ENCODE results near the gene ACTR1A. TPM values are rescaled to one million over a fixed set of nuclear protein-coding genes. Genes with fewer than 3 reads are reported as not detected.

Gene ACTR1A
- total RNA-seq, 1 experiment from 2014 or later = 139 TPM

Other genes with a start within 250 kb of the ACTR1A start
- gene NFKB2, start 107.0 kb downstream of the ACTR1A start, total RNA-seq (2014; rRNA removed) = 15.8 and 16.6 TPM in 2 replicates
- 0.46 TPM in 1 of 2 replicates, not detected in the other for gene PSD, start 83.9 kb downstream of the ACTR1A start, total RNA-seq (2014; rRNA removed)
- 15.9 and 22.5 TPM in 2 replicates for gene FBXL15, start 81.9 kb downstream of the ACTR1A start, total RNA-seq (2014; rRNA removed)
- 89.3 and 91.4 TPM in 2 replicates for gene CUEDC2, start 70.1 kb downstream of the ACTR1A start, total RNA-seq (2014; rRNA removed)
- gene C10orf95, start 51.2 kb downstream of the ACTR1A start, total RNA-seq (2014; rRNA removed) = 0.06 TPM in 1 of 2 replicates, not detected in the other
- 4.0 and 4.3 TPM in 2 replicates for gene SUFU, start 1.3 kb upstream of the ACTR1A start, total RNA-seq (2014; rRNA removed)
- 135 and 136 TPM in 2 replicates for gene TRIM8, start 141.8 kb upstream of the ACTR1A start, total RNA-seq (2014; rRNA removed)
- 8.3 and 10.3 TPM in 2 replicates for gene ARL3, start 211.7 kb upstream of the ACTR1A start, total RNA-seq (2014; rRNA removed)
- 2.2 and 3.4 TPM in 2 replicates for gene SFXN2, start 211.9 kb upstream of the ACTR1A start, total RNA-seq (2014; rRNA removed)
- gene WBP1L, start 241.2 kb upstream of the ACTR1A start, total RNA-seq (2014; rRNA removed) = 34.4 and 56.8 TPM in 2 replicates

All from LHCN-M2 (cell line).